Esophagus muscularis mucosa (tissue), 4 donors: Measurements from ENCODE around the gene PIGL.

Source experiments
- CTCF ChIP-seq, 3 experiments: fragments of 200-600 bp in 2 of 3; fragments of 450-650 bp in 1 of 3; sonication (generic) in 2 of 3; IDR thresholded peaks; one replicate each; pipeline ENCODE4 v1.5.1; 2017 to 2019; ENCODE audit warnings: antibody characterized with exemption in 3 of 3, mild to moderate bottlenecking in 2 of 3, moderate library complexity in 1 of 3
- EP300 ChIP-seq: sonication (generic); formaldehyde crosslinking; IDR thresholded peaks from one replicate; pipeline ENCODE4 v1.6.1; 2017; ENCODE audit warnings: antibody characterized with exemption
- POLR2A ChIP-seq: fragments of 450-650 bp; IDR thresholded peaks from one replicate; pipeline ENCODE4 v1.6.1; 2017; ENCODE audit warnings: antibody characterized with exemption, moderate library complexity, mild to moderate bottlenecking, low read depth
- POLR2AphosphoS5 ChIP-seq, 2 donors: sonication (generic); formaldehyde crosslinking; IDR thresholded peaks; one replicate each; pipeline ENCODE4 v1.6.1; 2017; ENCODE audit warnings: antibody characterized with exemption in 2 of 2

- TF ChIP-seq CTCF (IDR thresholded peaks at IDR 0.05) (no peak), POLR2A (no peak), EP300 (no peak), POLR2AphosphoS5 (IDR thresholded peaks at IDR 0.05) (peak in 1 of 2 donors; percentile 11)
Measured at GRCh38 chr17:16287563-16288027, 70.6 kb downstream of the PIGL start.
